ENCODE measurements around the gene LEP.
"Not testable (repeated sequence)": the region's sequence is repeated elsewhere in the genome, so short reads cannot be mapped to it uniquely, and the experiment has no call there.

The LEP gene

GRCh38 chr7:128281605-128282380 is 40.7 kb downstream of the LEP start:
- no peak for DNase-seq (ENCODE audit: extremely low spot score)
- ChIA-PET POLR2A (no interaction called here), CTCF (no interaction called here)
- TF ChIP-seq, protein P1, sequence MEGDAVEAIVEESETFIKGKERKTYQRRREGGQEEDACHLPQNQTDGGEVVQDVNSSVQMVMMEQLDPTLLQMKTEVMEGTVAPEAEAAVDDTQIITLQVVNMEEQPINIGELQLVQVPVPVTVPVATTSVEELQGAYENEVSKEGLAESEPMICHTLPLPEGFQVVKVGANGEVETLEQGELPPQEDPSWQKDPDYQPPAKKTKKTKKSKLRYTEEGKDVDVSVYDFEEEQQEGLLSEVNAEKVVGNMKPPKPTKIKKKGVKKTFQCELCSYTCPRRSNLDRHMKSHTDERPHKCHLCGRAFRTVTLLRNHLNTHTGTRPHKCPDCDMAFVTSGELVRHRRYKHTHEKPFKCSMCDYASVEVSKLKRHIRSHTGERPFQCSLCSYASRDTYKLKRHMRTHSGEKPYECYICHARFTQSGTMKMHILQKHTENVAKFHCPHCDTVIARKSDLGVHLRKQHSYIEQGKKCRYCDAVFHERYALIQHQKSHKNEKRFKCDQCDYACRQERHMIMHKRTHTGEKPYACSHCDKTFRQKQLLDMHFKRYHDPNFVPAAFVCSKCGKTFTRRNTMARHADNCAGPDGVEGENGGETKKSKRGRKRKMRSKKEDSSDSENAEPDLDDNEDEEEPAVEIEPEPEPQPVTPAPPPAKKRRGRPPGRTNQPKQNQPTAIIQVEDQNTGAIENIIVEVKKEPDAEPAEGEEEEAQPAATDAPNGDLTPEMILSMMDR (IDR thresholded peaks at IDR 0.05; ENCODE audit: control extremely low read depth, extremely low read depth, low read depth, missing control alignments): no peak

GRCh38 chr7:128284102-128284501 is 43.0 kb downstream of the LEP start:
- ChIA-PET CTCF (no interaction called here), POLR2A (no interaction called here)
- DNase-seq (ENCODE audit: extremely low spot score): no peak
- TF ChIP-seq, protein P1 (IDR thresholded peaks at IDR 0.05; ENCODE audit: control extremely low read depth, extremely low read depth, low read depth, missing control alignments): no peak

GRCh38 chr7:128287556-128287955 is 46.5 kb downstream of the LEP start:
- DNase-seq (ENCODE audit: extremely low spot score): no peak
- ChIA-PET CTCF (no interaction called here), POLR2A (no interaction called here)
- TF ChIP-seq, protein P1 (IDR thresholded peaks at IDR 0.05; ENCODE audit: control extremely low read depth, extremely low read depth, low read depth, missing control alignments): no peak

GRCh38 chr7:128298004-128298403 is 56.9 kb downstream of the LEP start:
- CTCF ChIA-PET; DNase-seq (ENCODE audit: extremely low spot score); POLR2A ChIA-PET: not testable (repeated sequence)

DNA sequence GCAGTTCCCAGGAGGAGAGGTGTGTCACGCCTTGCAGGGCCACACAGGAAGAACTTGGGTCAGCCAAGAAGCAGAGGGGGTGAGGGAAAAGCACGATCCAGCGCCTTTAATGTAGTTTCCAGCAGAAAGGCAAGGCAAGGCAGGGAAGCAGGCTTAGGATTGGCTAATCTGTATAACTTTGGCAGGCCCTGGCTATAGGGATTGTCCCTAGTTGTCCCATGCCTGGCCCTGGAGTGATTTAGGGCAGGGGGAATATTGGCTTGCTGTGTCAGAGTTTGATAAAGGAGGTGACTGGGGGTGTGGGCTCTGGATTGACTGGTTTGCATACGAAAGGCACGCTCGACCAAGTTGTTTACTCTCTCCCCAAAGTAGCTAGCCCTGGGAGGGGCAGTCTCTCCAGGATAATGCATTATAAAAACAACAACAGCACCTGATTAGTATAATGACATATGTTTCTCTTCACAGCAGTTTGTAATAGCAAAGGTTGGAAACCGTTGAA is 58.1 kb downstream of the LEP start:
- POLR2A ChIA-PET: no interaction called here
- TF ChIP-seq, protein P1 (IDR thresholded peaks at IDR 0.05; ENCODE audit: control extremely low read depth, extremely low read depth, low read depth, missing control alignments): no peak
- no peak for DNase-seq (ENCODE audit: extremely low spot score)
- CTCF ChIA-PET: no interaction called here

GRCh38 chr7:128302139-128302538 is 61.1 kb downstream of the LEP start:
- POLR2A ChIA-PET: no interaction called here
- CTCF ChIA-PET: interaction anchor here (1.0 to 1.7 kb wide), 6 partner anchors 10 to 25 kb away, joined by 3 to 5 read pairs (median 4); no protein-coding TSS in a partner anchor
- TF ChIP-seq, protein P1 (IDR thresholded peaks at IDR 0.05; ENCODE audit: control extremely low read depth, extremely low read depth, low read depth, missing control alignments): no peak
- DNase-seq (ENCODE audit: extremely low spot score): no peak

DNA sequence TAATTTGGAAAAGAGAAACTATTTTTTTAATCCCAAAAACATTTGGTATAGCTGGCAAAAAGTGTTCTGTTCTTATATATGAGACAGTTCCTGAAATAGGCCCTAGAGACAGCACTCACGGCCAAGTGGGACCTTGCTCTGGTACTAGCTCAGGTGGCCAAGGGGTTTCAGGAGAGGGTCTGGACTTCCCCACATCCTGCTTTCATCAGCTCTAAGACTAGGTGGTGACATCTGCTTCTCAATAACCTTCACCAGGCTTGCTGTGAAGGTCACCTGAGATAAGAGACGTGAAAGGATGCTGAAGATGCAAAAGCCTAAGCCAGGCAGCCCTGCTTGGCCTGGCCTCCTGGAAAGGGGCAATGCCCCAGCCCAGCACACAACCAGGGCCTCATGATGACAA is 62.1 kb downstream of the LEP start:
- ChIA-PET POLR2A (no interaction called here), CTCF (interaction anchor here (1.0 to 1.7 kb wide), 6 partner anchors 9 to 26 kb away, joined by 3 to 5 read pairs (median 4); no protein-coding TSS in a partner anchor)
- no peak for DNase-seq (ENCODE audit: extremely low spot score)
- TF ChIP-seq, protein P1 (IDR thresholded peaks at IDR 0.05; ENCODE audit: control extremely low read depth, extremely low read depth, low read depth, missing control alignments): no peak

All from GM10248 (cell line).